Cardiac muscle cell (in vitro differentiated cells and primary cell): ENCODE data around the gene LRRC25. TPM values are rescaled to one million over a fixed set of nuclear protein-coding genes. Genes with fewer than 3 reads are reported as not detected.

Source experiments
- DNase-seq, 2 donors: peaks; one replicate each; pipeline versions ENCODE4 v3.0.0 to v3.0.0-alpha.2; 2010 to 2017; ENCODE audit warnings: low read depth in 1 of 2, low spot score in 1 of 2
- H3K27ac ChIP-seq: fragments of 200-600 bp; sonication (generic); 2 replicates; pipeline ENCODE4 v1.5.1; 2016
- H3K27me3 ChIP-seq: fragments of 200-600 bp; sonication (generic); 2 replicates; pipeline ENCODE4 v1.6.0; 2016; ENCODE audit warnings: control low read depth
- H3K36me3 ChIP-seq: fragments of 200-600 bp; sonication (generic); 2 replicates; pipeline ENCODE4 v1.5.1; 2016; ENCODE audit warnings: control low read depth
- H3K4me1 ChIP-seq: fragments of 200-600 bp; sonication (generic); 2 replicates; pipeline ENCODE4 v1.8.1; 2017; ENCODE audit warnings: low read depth, mild to moderate bottlenecking, mixed run types
- H3K4me3 ChIP-seq: fragments of 200-600 bp; sonication (generic); 2 replicates; pipeline ENCODE4 v1.5.1; 2016; ENCODE audit warnings: mild to moderate bottlenecking
- H3K9me3 ChIP-seq: fragments of 200-600 bp; sonication (generic); 2 replicates; pipeline ENCODE4 v1.5.1; 2017; ENCODE audit warnings: low read depth, mild to moderate bottlenecking, control low read depth
- CTCF ChIP-seq: IDR thresholded peaks from 2 replicates; pipeline ENCODE4 v1.5.1; 2012; ENCODE audit warnings: low read depth, mild to moderate bottlenecking, low read length
- polyA plus RNA-seq: library from polyadenylated mRNA; unstranded; fragments of >200 nt; fragmentation: Nextera tagmentation; extraction: Ambion mirVana; gene quantifications from 2 replicates; pipeline ENCODE4 v1.2.1, GENCODE V29; 2016
- total RNA-seq: library from RNA; depleted of rRNA; stranded (reverse); fragments of >200 nt; gene quantifications from 2 replicates; pipeline ENCODE4 v1.2.3, GENCODE V29; 2016

LRRC25 gene
- total and polyA plus RNA-seq, 2 experiments from 2014 or later: not detected

GRCh38 chr19:18440415-18440877 is 43.0 kb upstream of the LRRC25 start:
- no peaks in the 10 kb centered on the region for H3K27me3 ChIP-seq
- TF ChIP-seq CTCF: peak; percentile 26
- no peak overlapping the region for H3K4me3 ChIP-seq
- peak overlapping the region; percentile 95 for H3K27ac ChIP-seq
- peaks cover 9% of the 10 kb centered on the region for H3K36me3 ChIP-seq
- H3K4me1 ChIP-seq: peaks cover 21% of the 10 kb centered on the region
- no peaks in the 10 kb centered on the region for H3K9me3 ChIP-seq
- DNase-seq: peak in 1 of 2 donors; percentile 54

GRCh38 chr19:18439910-18440237 is 42.5 kb upstream of the LRRC25 start:
- Histone ChIP-seq H3K9me3 (no peaks in the 10 kb centered on the region), H3K27ac (peak overlapping the region; percentile 95), H3K4me3 (no peak overlapping the region), H3K4me1 (peaks cover 21% of the 10 kb centered on the region), H3K36me3 (peaks cover 5% of the 10 kb centered on the region), H3K27me3 (no peaks in the 10 kb centered on the region)
- DNase-seq: no peak
- TF ChIP-seq CTCF: no peak

- Histone ChIP-seq H3K4me3 (no peak overlapping the region), H3K36me3 (peaks cover 1% of the 10 kb centered on the region), H3K9me3 (no peaks in the 10 kb centered on the region), H3K27me3 (no peaks in the 10 kb centered on the region), H3K27ac (peak overlapping the region; percentile 95), H3K4me1 (peaks cover 23% of the 10 kb centered on the region)
- no peak for TF ChIP-seq CTCF
- peak in 1 of 2 donors; percentile 74 for DNase-seq
Observed at GRCh38 chr19:18439025-18439909, 41.8 kb upstream of the LRRC25 start.

GRCh38 chr19:18438331-18439024 is 41.1 kb upstream of the LRRC25 start:
- Histone ChIP-seq H3K36me3 (no peaks in the 10 kb centered on the region), H3K4me1 (peaks cover 26% of the 10 kb centered on the region), H3K27me3 (no peaks in the 10 kb centered on the region), H3K9me3 (no peaks in the 10 kb centered on the region), H3K27ac (peak overlapping the region; percentile 95), H3K4me3 (peak overlapping the region; percentile 55)
- DNase-seq: peak; percentile 80 to 90
- no peak for TF ChIP-seq CTCF

GRCh38 chr19:18437491-18438330 is 40.3 kb upstream of the LRRC25 start, which contains the start of gene ISYNA1:
Gene ISYNA1 (minus strand): TSS chr19:18438133. CDS start chr19:18437979, 154 bp downstream.
- TF ChIP-seq CTCF: no peak
- peak; percentile 68 to 75 for DNase-seq
- H3K4me1 ChIP-seq: peaks cover 33% of the 10 kb centered on the region
- H3K27me3 ChIP-seq: no peaks in the 10 kb centered on the region
- H3K27ac ChIP-seq: peak within 1 kb of the TSS; percentile 95
- no peaks in the 10 kb centered on the region for H3K9me3 ChIP-seq
- H3K4me3 ChIP-seq: peak within 1 kb of the TSS; percentile 55
- no peaks in the 10 kb centered on the region for H3K36me3 ChIP-seq
